SKM-1 treated with dmso at 0.1 percent for 144 hours (cell line): ENCODE measurements around the gene SYT1.

ENCODE experiments used
- DNase-seq: peaks from one replicate; lab custom pipeline; 2025; ENCODE audit not compliant: unreplicated experiment; lab: John Stamatoyannopoulos, UW

SYT1 gene

GRCh38 chr12:79127271-79127751 lies 262.7 kb downstream of the SYT1 start:
- peak; percentile 67 for DNase-seq

DNA sequence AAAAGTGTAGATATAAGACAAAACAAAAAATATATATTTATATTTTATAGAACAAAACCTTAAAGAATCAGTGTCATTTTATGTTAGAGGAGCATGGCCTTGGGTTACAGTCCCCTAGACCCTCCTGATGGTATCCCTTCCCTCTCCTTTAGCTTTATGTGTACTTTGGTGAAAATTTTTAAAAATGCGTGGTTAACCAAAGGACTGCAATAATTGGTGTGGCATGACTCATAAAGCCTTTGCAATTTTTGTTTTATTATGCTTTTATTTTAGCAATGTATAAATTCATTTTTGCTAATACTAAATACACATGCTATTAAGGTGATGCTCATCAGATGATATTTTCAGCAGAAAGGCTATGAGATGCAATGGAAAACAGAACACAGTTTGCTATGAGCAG lies 264.4 kb downstream of the SYT1 start:
- no peak for DNase-seq

- no peak for DNase-seq
Measured at GRCh38 chr12:79138872-79139271, 274.3 kb downstream of the SYT1 start.

DNA sequence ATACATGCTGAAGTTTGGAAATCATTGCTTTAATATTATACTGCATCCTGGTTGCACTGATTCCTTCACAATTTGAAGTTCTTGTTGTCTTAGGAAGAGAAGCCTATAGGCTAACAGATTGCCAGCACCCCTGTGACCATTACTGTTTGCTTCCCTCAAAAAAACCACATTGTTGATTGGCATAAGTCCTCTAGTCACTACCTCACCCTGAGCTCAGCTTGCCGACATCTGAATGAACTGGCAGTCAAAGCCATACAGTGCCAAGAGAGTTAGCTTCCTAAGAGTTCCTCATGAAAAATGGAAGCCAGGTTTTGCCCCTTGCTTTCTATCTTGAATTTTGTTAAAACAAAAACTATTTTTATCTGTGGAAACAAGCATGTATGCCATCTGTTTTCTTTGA lies 276.1 kb downstream of the SYT1 start:
- no peak for DNase-seq

- DNase-seq = no peak
Measured at GRCh38 chr12:79141776-79142175, 277.2 kb downstream of the SYT1 start.

- DNase-seq = no peak
Measured at GRCh38 chr12:79143803-79144202, 279.2 kb downstream of the SYT1 start.

GRCh38 chr12:79151956-79152355 lies 287.4 kb downstream of the SYT1 start:
- DNase-seq = no peak

GRCh38 chr12:79155683-79156082 lies 291.1 kb downstream of the SYT1 start:
- no peak for DNase-seq

- no peak for DNase-seq
Measured at GRCh38 chr12:79156846-79157463, 292.4 kb downstream of the SYT1 start.

GRCh38 chr12:79161249-79161934 lies 296.8 kb downstream of the SYT1 start:
- DNase-seq = no peak

GRCh38 chr12:79162147-79162772 lies 297.7 kb downstream of the SYT1 start:
- DNase-seq = no peak

GRCh38 chr12:79162948-79163347 lies 298.4 kb downstream of the SYT1 start:
- no peak for DNase-seq

GRCh38 chr12:79164890-79165289 lies 300.3 kb downstream of the SYT1 start:
- no peak for DNase-seq

DNA sequence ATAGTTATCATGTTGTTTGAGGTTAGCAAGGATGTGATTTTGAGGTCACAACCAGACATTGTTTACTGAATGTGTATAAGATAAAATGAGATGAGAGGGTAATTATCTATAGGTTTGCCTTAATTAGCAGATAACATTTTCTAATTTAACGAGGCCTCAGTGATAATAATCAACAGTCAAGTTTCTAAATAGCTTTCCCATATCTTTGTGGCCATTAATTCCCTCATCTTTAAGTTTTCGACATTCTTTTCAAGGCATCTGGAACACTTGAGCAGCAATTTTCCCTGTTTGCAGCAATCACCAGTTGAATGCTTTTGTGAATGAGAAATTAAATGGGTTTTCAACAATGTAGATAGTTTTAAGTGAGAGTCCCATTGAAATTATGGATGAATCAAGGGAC lies 304.1 kb downstream of the SYT1 start:
- no peak for DNase-seq

DNA sequence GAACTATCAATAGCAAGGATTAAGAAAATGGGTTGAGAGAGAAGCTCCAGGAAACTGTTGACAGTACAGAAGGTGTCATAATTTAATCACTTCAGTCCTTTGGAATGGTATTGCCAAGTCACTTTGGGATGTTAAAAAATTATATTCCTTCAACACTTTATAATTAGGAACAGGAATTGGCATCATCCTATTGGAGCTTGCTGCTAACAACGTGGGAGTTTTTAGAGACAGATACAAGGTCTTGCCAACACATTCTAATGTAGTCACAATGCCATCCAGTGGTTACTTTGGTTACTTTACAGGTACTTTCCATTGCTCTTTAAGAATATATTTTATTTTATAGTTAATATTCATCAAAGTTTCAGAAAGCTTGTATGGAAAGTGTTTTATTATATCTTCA lies 310.1 kb downstream of the SYT1 start:
- DNase-seq = no peak

- DNase-seq = no peak
Measured at GRCh38 chr12:79183003-79183402, 318.4 kb downstream of the SYT1 start.

- no peak for DNase-seq
Measured at GRCh38 chr12:79183926-79184325, 319.4 kb downstream of the SYT1 start.

DNA sequence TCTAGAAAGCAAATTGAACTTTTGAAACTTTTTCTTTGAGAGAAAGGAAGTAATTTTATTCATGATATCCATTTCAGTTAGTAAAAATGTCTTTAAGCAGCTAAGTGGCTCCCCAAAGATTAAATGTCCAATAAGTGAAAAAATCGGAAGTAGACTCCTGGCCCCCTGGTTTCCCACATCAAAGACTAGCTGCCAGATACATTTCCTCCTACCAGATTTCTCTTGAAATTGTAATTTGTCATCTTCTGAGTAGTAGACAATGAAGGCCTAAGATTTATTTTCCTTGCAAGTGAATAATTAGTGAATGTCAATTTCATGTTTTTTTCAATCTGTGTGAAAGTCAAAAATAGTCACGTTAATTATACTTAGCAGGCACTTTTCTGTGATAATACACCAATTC lies 321.9 kb downstream of the SYT1 start:
- no peak for DNase-seq

DNA sequence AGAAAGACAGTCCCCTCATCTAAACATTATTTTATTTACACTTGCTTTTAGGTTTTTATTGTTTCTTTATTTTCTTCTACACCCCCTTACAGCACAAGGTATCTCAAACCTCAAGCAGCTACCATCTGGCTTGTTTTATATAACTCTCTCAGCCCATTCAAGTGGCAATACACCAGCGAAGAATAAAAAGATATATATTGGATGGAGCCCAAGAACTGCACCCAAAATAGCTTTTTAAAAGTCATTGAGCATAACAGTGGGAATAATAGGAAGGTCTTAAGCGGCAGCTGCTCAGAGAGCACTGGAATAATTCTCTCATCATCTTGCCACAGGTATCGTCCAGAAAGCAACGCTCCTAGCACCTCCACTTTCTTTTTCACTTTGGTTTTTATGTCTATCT lies 322.5 kb downstream of the SYT1 start:
- no peak for DNase-seq

- DNase-seq = no peak
Measured at GRCh38 chr12:79191391-79191790, 326.8 kb downstream of the SYT1 start.

DNA sequence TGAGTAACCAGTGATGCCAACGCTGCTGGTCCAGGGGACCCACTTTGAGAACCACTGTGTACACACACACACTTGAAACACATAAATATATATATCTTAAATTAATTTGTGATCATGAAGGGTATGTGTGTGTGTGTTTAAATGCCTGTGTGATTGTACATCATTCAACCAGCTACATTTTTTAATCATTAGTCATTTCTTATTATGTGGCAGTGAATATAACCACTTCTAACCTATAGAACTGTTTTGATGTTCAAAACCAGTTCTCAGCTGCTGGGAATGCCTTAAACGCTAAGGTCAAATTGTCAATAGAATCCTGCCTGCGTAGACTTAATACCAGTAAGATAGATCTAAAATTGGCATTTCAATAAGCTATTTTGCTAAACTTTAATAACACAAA lies 330.0 kb downstream of the SYT1 start:
- DNase-seq = no peak

- no peak for DNase-seq
Measured at GRCh38 chr12:79199166-79199565, 334.6 kb downstream of the SYT1 start.
